HG03175 (cell line): Measurements from ENCODE around the gene HLA-DOA.

ENCODE experiments used
- ATAC-seq: cut with Tn5 transposase; IDR thresholded peaks from one replicate; pipeline ENCODE4 v1.9.1; 2021; ENCODE audit warnings: mild to moderate bottlenecking, moderate library complexity; ENCODE audit not compliant: unreplicated experiment

HLA-DOA gene

DNA sequence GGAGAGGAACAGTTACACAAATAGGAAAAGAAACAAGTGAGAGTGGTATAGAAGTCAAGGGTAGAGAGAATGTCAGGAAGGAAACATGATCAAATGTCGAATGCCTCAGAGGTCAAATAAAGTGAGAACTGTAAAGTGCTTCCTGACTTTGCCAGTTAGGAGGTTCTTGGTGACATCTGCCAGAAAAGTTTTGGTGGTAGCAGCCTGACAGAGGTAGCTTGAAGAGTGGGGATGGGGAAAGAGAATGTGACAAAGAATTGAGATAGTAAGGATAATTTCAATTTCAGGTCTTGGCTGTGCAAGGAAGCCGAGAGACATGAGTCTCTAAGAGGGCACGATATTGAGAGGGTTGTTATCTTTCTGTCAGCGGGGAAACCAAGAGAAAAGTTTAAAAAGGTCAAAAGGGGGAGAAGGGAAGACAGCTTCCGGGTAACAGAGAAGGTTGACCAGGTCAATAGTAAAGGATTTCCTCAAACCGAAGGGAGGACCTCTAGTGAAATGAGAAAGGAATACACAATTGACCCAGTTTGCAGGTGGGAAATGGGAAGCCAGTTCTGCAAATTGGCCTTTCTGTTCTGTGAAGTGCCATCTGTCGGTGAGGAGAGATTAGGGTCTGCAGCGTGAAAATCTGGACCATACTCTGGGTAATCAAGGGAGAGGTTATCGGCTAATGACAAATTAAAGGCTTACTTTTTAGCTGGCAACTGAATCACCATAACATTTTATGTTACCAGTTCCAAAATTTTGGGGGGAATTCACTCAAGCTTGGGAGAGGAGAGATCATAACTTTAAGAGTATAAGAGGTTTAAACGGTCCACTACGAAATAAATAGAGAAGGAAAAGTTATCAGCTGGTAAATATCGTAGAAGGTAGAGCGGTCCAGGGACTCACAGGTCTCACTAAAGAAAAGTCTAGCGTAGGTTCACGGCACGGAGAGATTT is 42.0 kb downstream of the HLA-DOA start:
- ATAC-seq = no peak

- ATAC-seq = no peak
Observed at GRCh38 chr6:32964776-32965175, 44.6 kb downstream of the HLA-DOA start.

DNA sequence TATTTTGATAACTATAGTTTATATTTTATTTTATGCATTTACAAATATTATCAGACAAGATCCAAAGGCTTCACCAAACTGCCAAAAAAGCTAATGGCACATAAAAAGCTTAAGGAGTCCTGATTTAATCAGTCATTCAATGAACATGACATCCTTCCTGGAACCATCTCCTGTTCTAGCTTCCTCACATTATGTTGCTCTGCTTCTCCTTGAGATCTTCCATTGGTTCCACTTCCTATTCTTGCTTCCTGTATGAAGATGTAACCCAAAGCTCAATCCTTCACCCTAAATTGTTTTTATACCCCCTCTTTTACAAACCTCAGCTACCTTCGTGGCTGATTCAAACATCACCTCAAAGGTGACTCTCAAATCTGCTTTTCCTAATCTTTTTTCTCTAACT is 45.5 kb downstream of the HLA-DOA start:
- ATAC-seq = no peak

GRCh38 chr6:32962213-32962826 is 47.1 kb downstream of the HLA-DOA start:
- no peak for ATAC-seq

DNA sequence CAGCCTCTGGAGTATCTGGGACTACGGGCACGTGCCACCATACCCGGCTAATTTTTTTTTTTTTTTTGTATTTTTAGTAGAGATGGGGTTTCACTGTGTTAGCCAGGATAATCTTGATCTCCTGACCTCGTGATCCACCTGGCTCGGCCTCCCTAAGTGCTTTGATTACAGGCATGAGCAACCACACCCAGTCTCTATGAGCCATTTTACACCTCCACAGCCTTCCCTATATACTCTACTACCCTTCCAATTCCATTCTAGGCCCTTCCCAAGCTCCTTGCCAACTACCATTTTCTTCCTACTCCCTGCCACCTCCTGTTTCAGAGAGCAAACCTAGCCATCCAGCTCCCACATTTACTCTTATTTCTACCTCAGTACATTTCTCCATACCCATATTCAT is 48.8 kb downstream of the HLA-DOA start:
- ATAC-seq = no peak

DNA sequence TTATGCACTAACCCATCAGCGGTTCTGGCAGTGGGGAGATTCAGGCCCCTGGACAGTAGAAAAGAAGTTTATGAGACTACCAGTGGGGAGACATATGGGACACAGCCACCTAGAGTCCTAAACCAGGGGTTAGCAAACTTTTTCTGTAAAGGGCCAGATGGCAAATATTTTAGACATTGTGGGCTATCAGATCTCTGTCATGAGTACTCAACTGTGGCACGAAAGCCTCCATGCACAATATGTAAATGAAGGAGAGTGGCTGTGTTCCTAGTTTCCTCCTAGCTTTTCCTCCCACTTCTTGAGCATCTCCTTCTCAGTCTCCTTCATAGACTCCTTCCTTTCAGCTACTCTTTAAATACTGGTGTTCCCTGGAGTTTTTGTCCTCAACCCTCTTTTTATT is 53.2 kb downstream of the HLA-DOA start:
- no peak for ATAC-seq

DNA sequence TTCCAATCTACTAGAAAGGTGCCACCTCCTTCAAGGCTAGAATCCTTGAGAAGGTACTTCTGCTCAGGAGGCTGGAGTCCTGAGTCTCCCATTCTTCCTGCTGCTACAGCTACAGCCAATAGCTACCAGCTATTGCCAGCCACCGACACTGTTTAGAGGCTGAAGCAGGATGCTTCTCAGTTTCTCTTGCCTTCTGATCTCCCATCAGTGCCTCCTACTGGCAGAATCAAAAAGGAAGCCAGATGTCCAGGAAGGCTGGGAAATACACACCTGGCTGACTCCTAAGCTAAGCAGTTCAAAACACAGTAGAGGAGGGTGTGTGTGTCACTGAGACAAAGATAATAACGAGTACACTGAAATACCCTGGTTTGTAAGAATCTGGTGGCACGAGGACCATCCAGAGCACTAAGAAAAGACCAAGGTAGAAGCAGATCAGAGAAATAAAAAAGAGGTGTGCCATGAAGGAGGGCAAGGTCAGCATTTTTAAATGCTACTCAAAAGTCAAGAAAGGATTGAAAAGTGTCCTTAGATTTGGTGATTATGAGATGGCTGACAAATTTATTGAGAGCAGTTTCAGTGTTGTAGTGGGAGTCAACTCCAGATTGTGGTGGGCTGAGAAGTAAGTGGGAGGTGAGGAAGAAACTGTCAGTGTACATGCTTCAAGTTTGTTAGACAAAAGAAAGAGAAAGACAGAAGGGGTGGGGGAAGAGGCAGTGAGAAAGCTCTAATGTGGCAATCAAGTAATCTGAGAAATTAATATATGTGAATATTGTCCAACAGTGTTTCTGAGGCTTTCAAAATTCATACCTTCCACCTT is 54.2 kb downstream of the HLA-DOA start:
- no peak for ATAC-seq

DNA sequence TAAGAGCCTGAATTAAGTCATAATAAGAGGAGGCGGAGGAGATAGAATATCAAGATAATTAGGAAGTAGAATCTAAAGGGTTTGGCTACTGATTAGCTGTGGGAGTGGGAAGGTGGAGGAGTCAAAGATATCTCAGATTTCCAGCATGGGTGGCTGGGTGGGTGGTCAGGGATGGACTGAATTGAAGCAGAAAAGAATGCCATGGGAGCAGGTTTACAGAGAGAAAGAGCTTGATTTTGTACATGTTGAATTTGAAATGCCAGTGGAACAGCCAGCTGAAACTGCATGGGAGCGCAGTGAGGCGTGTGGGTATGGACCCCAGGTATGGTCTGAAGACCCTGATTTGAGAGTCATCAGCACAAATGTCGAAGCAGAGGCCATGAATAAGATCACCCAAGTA is 55.1 kb downstream of the HLA-DOA start:
- ATAC-seq = no peak
